Testis (tissue), 5 donors: ENCODE data around the gene CLDN10. TPM values are rescaled to one million over a fixed set of nuclear protein-coding genes. Genes with fewer than 3 reads are reported as not detected.

Experiments used
- DNase-seq: peaks from one replicate; pipeline ENCODE4 v3.0.0-alpha.2; 2019
- H3K27ac ChIP-seq, 2 donors: fragments of 200-600 bp; sonication (generic); one replicate each; pipeline ENCODE4 v1.5.1; 2019
- H3K27me3 ChIP-seq: fragments of 200-600 bp; sonication (generic); one replicate; pipeline ENCODE4 v1.5.1; 2019
- H3K36me3 ChIP-seq: fragments of 200-600 bp; sonication (generic); one replicate; pipeline ENCODE4 v1.5.1; 2017; ENCODE audit warnings: low read depth; ENCODE audit errors: missing control alignments
- H3K4me1 ChIP-seq: fragments of 200-600 bp; sonication (generic); one replicate; pipeline ENCODE4 v1.5.1; 2019
- H3K4me3 ChIP-seq, 2 donors: fragments of 200-600 bp; sonication (generic); one replicate each; pipeline ENCODE4 v1.5.1; 2017 to 2019
- H3K9me3 ChIP-seq: fragments of 200-600 bp; sonication (generic); one replicate; pipeline ENCODE4 v1.5.1; 2017
- CTCF ChIP-seq, 3 experiments: fragments of 450-650 bp in 2 of 3; fragments of 200-600 bp in 1 of 3; sonication (generic) in 1 of 3; IDR thresholded peaks; one replicate each; pipeline ENCODE4 v1.5.1; 2016 to 2019; ENCODE audit warnings: antibody characterized with exemption in 3 of 3, mild to moderate bottlenecking in 2 of 3, moderate library complexity in 1 of 3
- POLR2A ChIP-seq: fragments of 450-650 bp; IDR thresholded peaks from one replicate; pipeline ENCODE4 v1.6.1; 2017; ENCODE audit warnings: antibody characterized with exemption, mild to moderate bottlenecking, moderate library complexity
- WGBS, 2 donors: methylation state at CpG; one replicate each; pipeline ENCODE4 v1.1.5; 2018; 5-methylcytosine and 5-hydroxymethylcytosine counted together
- intact Hi-C: fragments of 100-400 bp; cut with DNase I; formaldehyde crosslinking; loops from one replicate; pipeline ENCODE4 v1.15.1; 2023; ENCODE audit warnings: low total_unique reads
- long read RNA-seq, 2 donors: transcript quantifications; one replicate each; lab custom pipeline, GENCODE V29; 2026
- polyA plus RNA-seq: library from polyadenylated mRNA; stranded (reverse); fragments of 350-450 nt; fragmentation: Illumina TruSeq; extraction: RNeasy Lipid Tissue Mini Kit (QIAGEN cat#74804); gene quantifications from one replicate; pipeline ENCODE4 v1.2.3, GENCODE V29; 2014; ENCODE audit warnings: low read depth, low replicate concordance; ENCODE audit not compliant: insufficient read depth
- total RNA-seq, 2 donors: library from RNA; depleted of rRNA; stranded (reverse); fragments of >200 nt; gene quantifications; one replicate each; pipeline ENCODE4 v1.2.3, GENCODE V29; 2016

The CLDN10 gene
- total RNA-seq (1 to 10 TPM; 1.3 to 1.8 TPM), polyA plus RNA-seq (3.3 TPM)
- long read RNA-seq, donor 1, partial matches to known transcripts = 0 of 5 reads
- long read RNA-seq, donor 1, other reads (novel, unspliced or antisense) = 0 of 5 reads
- long read RNA-seq, donor 2, partial matches to known transcripts = 0 of 1 reads
- long read RNA-seq, donor 2, other reads (novel, unspliced or antisense) = 0 of 1 reads

DNA sequence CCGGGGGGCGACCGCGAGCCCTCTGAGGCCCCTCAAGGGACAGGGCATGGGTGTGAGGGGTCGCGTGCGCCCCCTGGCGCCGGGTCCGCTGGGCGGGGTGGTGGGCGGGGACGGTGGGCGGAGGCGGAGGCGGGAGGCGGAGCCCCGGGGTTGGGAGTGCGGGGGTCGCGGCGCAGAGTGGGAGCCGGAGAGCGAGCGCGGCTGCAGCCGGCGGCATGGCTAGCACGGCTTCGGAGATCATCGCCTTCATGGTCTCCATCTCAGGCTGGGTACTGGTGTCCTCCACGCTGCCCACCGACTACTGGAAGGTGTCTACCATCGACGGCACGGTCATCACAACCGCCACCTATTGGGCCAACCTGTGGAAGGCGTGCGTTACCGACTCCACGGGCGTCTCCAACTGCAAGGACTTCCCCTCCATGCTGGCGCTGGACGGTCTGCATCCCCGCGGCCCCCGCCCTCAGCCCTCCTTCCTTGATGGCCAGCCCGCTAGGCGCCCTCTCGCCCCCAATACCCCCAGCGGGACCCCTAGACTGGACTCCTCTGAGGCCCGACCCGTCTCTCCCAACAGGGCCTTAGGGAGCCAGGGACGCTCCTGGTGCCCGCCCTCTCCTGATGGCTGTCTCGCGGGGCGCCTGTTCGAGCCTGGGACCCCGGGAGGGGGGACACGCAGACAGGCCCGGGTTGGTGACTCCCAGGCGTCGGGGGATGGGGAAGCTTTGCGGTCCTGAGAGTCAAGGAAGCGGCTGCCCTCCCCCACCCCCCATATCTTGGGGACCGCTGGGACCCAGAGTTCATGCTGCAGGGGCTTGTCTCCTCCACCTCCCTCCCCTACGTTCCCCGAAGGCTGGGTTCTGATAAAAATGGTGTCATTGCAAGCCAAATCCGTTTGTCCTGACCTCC is at the start of gene CLDN10:
CLDN10 (plus strand) TSS at position 182 of the 903 bp plus-strand sequence; CDS start at position 216, 34 bp downstream.
- DNase-seq = peak; percentile 26
- intact Hi-C loops = no loop called here
- Histone ChIP-seq H3K4me1 (peaks cover 2% of the 10 kb centered on the region), H3K36me3 (no peaks in the 10 kb centered on the region), H3K4me3 (peak within 1 kb of the TSS; percentile 34 to 45), H3K27me3 (no peaks in the 10 kb centered on the region), H3K27ac (no peak within 1 kb of the TSS), H3K9me3 (no peaks in the 10 kb centered on the region)
- 1 to 2% methylated on average over 18 to 62 of the region's 70 CpGs for WGBS, 2 donors
- TF ChIP-seq POLR2A (no peak), CTCF (IDR thresholded peaks at IDR 0.05) (peak in 1 of 3 experiments; percentile 13)

DNA sequence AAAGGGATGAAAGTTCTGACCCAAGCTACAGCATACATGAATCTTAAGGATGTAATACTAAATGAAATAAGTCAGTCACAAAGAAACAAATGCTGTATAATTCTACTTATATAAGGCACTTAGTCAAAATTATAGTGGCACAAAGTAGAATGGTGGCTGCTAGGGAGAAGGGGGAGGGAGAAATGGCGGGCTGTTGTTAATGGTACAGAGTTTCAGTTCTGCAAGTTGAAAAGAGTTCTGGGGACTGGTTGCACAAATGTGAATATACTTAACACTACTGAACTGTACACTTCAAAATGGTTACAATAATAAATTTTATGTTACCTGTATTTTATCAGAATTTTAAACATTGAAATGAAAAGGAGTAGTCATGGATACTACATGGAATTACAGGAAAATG is 48.9 kb upstream of the CLDN10 start:
- whole genome bisulfite sequencing, 2 donors = 86 to 91% methylated on average over 1 of the region's 1 CpG
- intact Hi-C loops = no loop called here
- H3K27ac ChIP-seq = no peak overlapping the region
- no peak overlapping the region for H3K4me3 ChIP-seq
- no peaks in the 10 kb centered on the region for H3K36me3 ChIP-seq
- H3K9me3 ChIP-seq = no peaks in the 10 kb centered on the region
- H3K27me3 ChIP-seq = no peaks in the 10 kb centered on the region
- no peaks in the 10 kb centered on the region for H3K4me1 ChIP-seq
- TF ChIP-seq CTCF (IDR thresholded peaks at IDR 0.05) (no peak), POLR2A (no peak)
- DNase-seq = no peak

- Histone ChIP-seq H3K27me3 (no peaks in the 10 kb centered on the region), H3K9me3 (no peaks in the 10 kb centered on the region), H3K36me3 (no peaks in the 10 kb centered on the region), H3K27ac (no peak overlapping the region), H3K4me1 (no peaks in the 10 kb centered on the region), H3K4me3 (no peak overlapping the region)
- 63 to 85% methylated on average over 3 of the region's 3 CpGs for WGBS, 2 donors
- DNase-seq = no peak
- intact Hi-C loops = no loop called here
- TF ChIP-seq POLR2A (no peak), CTCF (IDR thresholded peaks at IDR 0.05) (no peak)
Observed at GRCh38 chr13:95505265-95505664, 47.3 kb upstream of the CLDN10 start.

DNA sequence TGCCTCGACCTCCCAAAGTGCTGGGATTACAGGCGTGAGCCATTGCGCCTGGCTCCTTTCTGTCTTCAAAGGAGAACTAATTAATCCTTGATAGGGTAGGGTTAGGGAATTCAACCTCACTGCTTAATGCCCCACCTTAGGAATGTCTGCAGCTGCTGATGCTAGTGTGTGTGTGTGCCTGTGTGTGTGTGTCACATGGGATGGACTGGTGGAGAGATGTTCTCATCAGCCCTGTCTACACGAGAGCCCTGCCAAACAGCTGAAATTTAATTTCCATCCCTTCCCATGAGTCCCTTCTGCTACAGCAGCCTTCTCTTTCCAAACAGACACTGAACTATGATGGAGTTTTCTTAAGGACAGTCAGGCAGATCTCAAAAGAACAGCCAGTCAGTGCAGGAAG is 46.5 kb upstream of the CLDN10 start:
- H3K27me3 ChIP-seq = no peaks in the 10 kb centered on the region
- H3K9me3 ChIP-seq = no peaks in the 10 kb centered on the region
- H3K27ac ChIP-seq = no peak overlapping the region
- H3K36me3 ChIP-seq = no peaks in the 10 kb centered on the region
- intact Hi-C loops = no loop called here
- no peaks in the 10 kb centered on the region for H3K4me1 ChIP-seq
- 62 to 87% methylated on average over 1 to 4 of the region's 4 CpGs for WGBS, 2 donors
- no peak overlapping the region for H3K4me3 ChIP-seq
- no peak for TF ChIP-seq POLR2A
- TF ChIP-seq CTCF (IDR thresholded peaks at IDR 0.05) = no peak
- no peak for DNase-seq
